ENCODE measurements around the gene CENPK. TPM values are rescaled to one million over a fixed set of nuclear protein-coding genes. Genes with fewer than 3 reads are reported as not detected.
A peak's percentile ranks its signal among the peaks of the same experiment; 100 is the strongest.

CENPK gene
- total and polyA plus RNA-seq, 9 of the 15 experiments (the other 6 are each of a cell fraction or from before 2014, with no cell fraction given) = 30.8 to 134 (median 69.0) TPM

GRCh38 chr5:65481635-65482295 is 81.2 kb downstream of the CENPK start, which contains the start of gene ADAMTS6 (continued):
- no peak for TF ChIP-seq ELK3 (CRISPR knock-in tag; IDR thresholded peaks at IDR 0.05)
- TF ChIP-seq ZBTB7A (IDR thresholded peaks at IDR 0.05; ENCODE audit: borderline replicate concordance, control insufficient read depth, low read depth, low read length) = no peak
- peak in 1 of 2 experiments; percentile 27; a peak in 1 of 4 replicates for TF ChIP-seq FOXK2 (conservative IDR thresholded peaks at IDR 0.05 in 1 of 2, IDR thresholded peaks at IDR 0.05 in 1 of 2; ENCODE audit: low read depth in 2 of 2)
- peak; percentile 59 for TF ChIP-seq CCNT2 (IDR thresholded peaks at IDR 0.05; ENCODE audit: borderline replicate concordance, extremely low read depth, insufficient read length, low read depth, low read length)
- 0 out of 2 replicates have a peak, but pooled peaks have one; percentile 27 for TF ChIP-seq POLR2G (IDR thresholded peaks at IDR 0.05; ENCODE audit: low read depth, low read length)
- TF ChIP-seq HIVEP1 (CRISPR knock-in tag; IDR thresholded peaks at IDR 0.05) = no peak
- TF ChIP-seq KDM1A (IDR thresholded peaks at IDR 0.05) = 0 out of 4 replicates have a peak, but pooled peaks of 1 of the 2 experiments have one; percentile 33
- TF ChIP-seq BHLHE40 (IDR thresholded peaks at IDR 0.05; ENCODE audit: low read length) = peak; percentile 98
- peak; percentile 23; the same call in 1 of the 2 replicates for TF ChIP-seq DPF2 (IDR thresholded peaks at IDR 0.05)
- TF ChIP-seq ZNF24 (IDR thresholded peaks at IDR 0.05) = no peak
- peak; percentile 13; the same call in 1 of the 2 replicates for TF ChIP-seq MGA (IDR thresholded peaks at IDR 0.05)
- no peak for TF ChIP-seq ZNF12 (CRISPR knock-in tag; IDR thresholded peaks at IDR 0.05)

All from K562 (cell line).